Neural cell (in vitro differentiated cells): Measurements from ENCODE around the gene IL20RA. TPM values are rescaled to one million over a fixed set of nuclear protein-coding genes. Genes with fewer than 3 reads are reported as not detected.

Source experiments
- H2AFZ ChIP-seq: fragments of 200-600, 300-800 bp; sonication (generic), shearing (Covaris generic); 2 replicates; pipeline ENCODE4 v1.6.0; 2014; ENCODE audit warnings: low read depth, mild to moderate bottlenecking, antibody characterized with exemption, low read length, moderate library complexity
- H3F3A ChIP-seq: fragments of 200-600 bp; shearing (Covaris generic); 2 replicates; pipeline ENCODE4 v1.6.1; 2016; ENCODE audit warnings: mild to moderate bottlenecking, moderate library complexity, mixed read lengths, antibody characterized with exemption, low read length; ENCODE audit not compliant: insufficient read depth, poor library complexity, severe bottlenecking
- H3K27ac ChIP-seq: fragments of 200-600, 300-800 bp; sonication (generic), shearing (Covaris generic); 2 replicates; pipeline ENCODE4 v1.5.1; 2014; ENCODE audit warnings: mild to moderate bottlenecking, low read length, moderate library complexity
- H3K27me3 ChIP-seq: fragments of 300-800, 200-600 bp; sonication (generic), shearing (Covaris generic); 2 replicates; pipeline ENCODE4 v1.6.0; 2014; ENCODE audit warnings: mild to moderate bottlenecking, low read depth, low read length, moderate library complexity; ENCODE audit not compliant: insufficient read depth
- H3K36me3 ChIP-seq: fragments of 300-800, 200-600 bp; sonication (generic), shearing (Covaris generic); 2 replicates; pipeline ENCODE4 v1.5.1; 2014; ENCODE audit warnings: mild to moderate bottlenecking, antibody characterized with exemption, low read length, moderate library complexity; ENCODE audit not compliant: insufficient read depth
- H3K4me2 ChIP-seq: fragments of 300-800, 200-600 bp; sonication (generic), shearing (Covaris generic); 2 replicates; pipeline ENCODE4 v1.6.0; 2014; ENCODE audit warnings: mild to moderate bottlenecking, low read length
- H3K4me3 ChIP-seq: fragments of 300-800, 200-600 bp; sonication (generic), shearing (Covaris generic); 2 replicates; pipeline ENCODE4 v1.5.1; 2014; ENCODE audit warnings: mild to moderate bottlenecking, low read length, moderate library complexity
- H3K79me2 ChIP-seq: fragments of 200-600 bp; shearing (Covaris generic); replicated peaks from 2 replicates; pipeline ENCODE4 v1.6.0; 2014; ENCODE audit warnings: mild to moderate bottlenecking, low read length, moderate library complexity; ENCODE audit not compliant: insufficient read depth
- H3K9ac ChIP-seq: fragments of 300-800, 200-600 bp; sonication (generic), shearing (Covaris generic); 2 replicates; pipeline ENCODE4 v1.6.1; 2016; ENCODE audit warnings: mild to moderate bottlenecking, low read length, mixed read lengths
- H3K9me2 ChIP-seq: fragments of 200-600 bp; shearing (Covaris generic); 2 replicates; pipeline ENCODE4 v1.6.1; 2016; ENCODE audit warnings: mild to moderate bottlenecking, low read length, mixed read lengths; ENCODE audit not compliant: insufficient read depth
- H3K9me3 ChIP-seq: fragments of 200-600, 300-800 bp; sonication (generic), shearing (Covaris generic); 2 replicates; pipeline ENCODE4 v1.6.1; 2016; ENCODE audit warnings: mild to moderate bottlenecking, mixed run types, low read length, moderate library complexity, mixed read lengths
- H4K20me1 ChIP-seq: fragments of 200-600 bp; shearing (Covaris generic); 2 replicates; pipeline ENCODE4 v1.6.1; 2016; ENCODE audit warnings: mild to moderate bottlenecking, mixed run types; ENCODE audit not compliant: insufficient read depth
- EP300 ChIP-seq: fragments of 450-650 bp; conservative IDR thresholded peaks from 2 replicates; pipeline ENCODE4 v1.6.1; 2014; ENCODE audit warnings: antibody characterized with exemption, mild to moderate bottlenecking, moderate library complexity; ENCODE audit not compliant: poor library complexity, severe bottlenecking
- EZH2 ChIP-seq: fragments of 200-600, 300-800 bp; shearing (Covaris generic), sonication (generic); IDR thresholded peaks from 2 replicates; pipeline ENCODE4 v1.6.1; 2014; ENCODE audit warnings: antibody characterized with exemption, low read length, borderline replicate concordance, mild to moderate bottlenecking; ENCODE audit not compliant: insufficient read depth, poor library complexity, severe bottlenecking
- MXI1 ChIP-seq: fragments of 450-650 bp; conservative IDR thresholded peaks from 2 replicates; pipeline ENCODE4 v1.6.1; 2014; ENCODE audit warnings: antibody characterized with exemption, mild to moderate bottlenecking; ENCODE audit not compliant: poor library complexity, severe bottlenecking
- POLR2AphosphoS5 ChIP-seq: IDR thresholded peaks from 2 replicates; pipeline ENCODE4 v1.6.1; 2012
- RAD21 ChIP-seq: fragments of 450-650 bp; conservative IDR thresholded peaks from 2 replicates; pipeline ENCODE4 v1.6.1; 2014; ENCODE audit warnings: antibody characterized with exemption, mild to moderate bottlenecking, moderate library complexity
- SMC3 ChIP-seq: fragments of 450-650 bp; conservative IDR thresholded peaks from 2 replicates; pipeline ENCODE4 v1.6.1; 2014; ENCODE audit warnings: antibody characterized with exemption, mild to moderate bottlenecking, moderate library complexity; ENCODE audit not compliant: poor library complexity
- TAF1 ChIP-seq: IDR thresholded peaks from 2 replicates; pipeline ENCODE4 v1.6.1; 2012; ENCODE audit warnings: low read depth
- polyA plus RNA-seq: library from polyadenylated mRNA; depleted of rRNA; stranded (reverse); fragments of >200 nt; gene quantifications from 2 replicates; pipeline ENCODE4 v1.2.3, GENCODE V29; 2014
- TF ChIP-seq, protein P1 (sequence below): fragments of 450-650 bp; IDR thresholded peaks from 2 replicates; pipeline ENCODE4 v1.5.1; 2014; ENCODE audit warnings: antibody characterized with exemption, mild to moderate bottlenecking, moderate library complexity; ENCODE audit not compliant: poor library complexity, severe bottlenecking
- TF ChIP-seq, protein P2 (sequence below): IDR thresholded peaks from 2 replicates; pipeline ENCODE4 v1.6.1; 2012; ENCODE audit warnings: borderline replicate concordance

IL20RA gene
- polyA plus RNA-seq, 1 donor from 2014 or later = not detected

DNA sequence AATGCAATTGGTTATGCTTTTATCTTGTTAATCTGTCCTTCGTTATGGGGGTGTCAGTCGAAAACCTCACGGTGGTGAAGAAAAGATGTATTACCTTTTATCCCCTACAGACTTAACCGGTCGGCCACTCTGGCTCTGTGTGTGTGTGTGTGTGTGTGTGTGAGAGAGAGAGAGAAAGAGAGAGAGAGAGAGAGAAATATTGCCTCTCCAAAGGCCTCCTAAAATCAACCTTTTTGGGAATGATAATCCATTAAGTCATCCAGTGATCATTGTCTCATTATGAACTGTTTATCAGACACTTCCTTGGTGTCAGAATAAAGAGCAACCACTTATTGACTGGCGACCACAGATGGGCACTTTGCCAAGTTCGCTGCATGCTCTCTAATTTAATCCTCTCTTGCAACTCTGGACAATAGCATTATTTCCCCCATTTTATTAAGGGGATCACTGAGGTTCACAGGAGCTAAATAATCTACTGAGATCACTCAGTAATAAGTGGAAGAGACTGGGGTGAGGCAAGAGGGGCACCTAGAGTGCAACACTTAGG lies 92.0 kb downstream of the IL20RA start:
- no peaks in the 10 kb centered on the region for H3F3A ChIP-seq
- no peaks in the 10 kb centered on the region for H3K9me3 ChIP-seq
- H3K4me2 ChIP-seq = no peak overlapping the region
- H4K20me1 ChIP-seq = no peaks in the 10 kb centered on the region
- no peak overlapping the region for H3K27ac ChIP-seq
- H3K36me3 ChIP-seq = no peaks in the 10 kb centered on the region
- no peak overlapping the region for H3K4me3 ChIP-seq
- no peaks in the 10 kb centered on the region for H3K79me2 ChIP-seq
- H2AFZ ChIP-seq = no peak overlapping the region
- H3K9me2 ChIP-seq = no peaks in the 10 kb centered on the region
- TF ChIP-seq EP300 = no peak
- TF ChIP-seq SMC3 = no peak
- TF ChIP-seq, protein P1, sequence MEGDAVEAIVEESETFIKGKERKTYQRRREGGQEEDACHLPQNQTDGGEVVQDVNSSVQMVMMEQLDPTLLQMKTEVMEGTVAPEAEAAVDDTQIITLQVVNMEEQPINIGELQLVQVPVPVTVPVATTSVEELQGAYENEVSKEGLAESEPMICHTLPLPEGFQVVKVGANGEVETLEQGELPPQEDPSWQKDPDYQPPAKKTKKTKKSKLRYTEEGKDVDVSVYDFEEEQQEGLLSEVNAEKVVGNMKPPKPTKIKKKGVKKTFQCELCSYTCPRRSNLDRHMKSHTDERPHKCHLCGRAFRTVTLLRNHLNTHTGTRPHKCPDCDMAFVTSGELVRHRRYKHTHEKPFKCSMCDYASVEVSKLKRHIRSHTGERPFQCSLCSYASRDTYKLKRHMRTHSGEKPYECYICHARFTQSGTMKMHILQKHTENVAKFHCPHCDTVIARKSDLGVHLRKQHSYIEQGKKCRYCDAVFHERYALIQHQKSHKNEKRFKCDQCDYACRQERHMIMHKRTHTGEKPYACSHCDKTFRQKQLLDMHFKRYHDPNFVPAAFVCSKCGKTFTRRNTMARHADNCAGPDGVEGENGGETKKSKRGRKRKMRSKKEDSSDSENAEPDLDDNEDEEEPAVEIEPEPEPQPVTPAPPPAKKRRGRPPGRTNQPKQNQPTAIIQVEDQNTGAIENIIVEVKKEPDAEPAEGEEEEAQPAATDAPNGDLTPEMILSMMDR = no peak
- TF ChIP-seq POLR2AphosphoS5 = no peak
- no peak for TF ChIP-seq RAD21
- no peak for TF ChIP-seq TAF1
- no peak for TF ChIP-seq EZH2
- TF ChIP-seq, protein P2, sequence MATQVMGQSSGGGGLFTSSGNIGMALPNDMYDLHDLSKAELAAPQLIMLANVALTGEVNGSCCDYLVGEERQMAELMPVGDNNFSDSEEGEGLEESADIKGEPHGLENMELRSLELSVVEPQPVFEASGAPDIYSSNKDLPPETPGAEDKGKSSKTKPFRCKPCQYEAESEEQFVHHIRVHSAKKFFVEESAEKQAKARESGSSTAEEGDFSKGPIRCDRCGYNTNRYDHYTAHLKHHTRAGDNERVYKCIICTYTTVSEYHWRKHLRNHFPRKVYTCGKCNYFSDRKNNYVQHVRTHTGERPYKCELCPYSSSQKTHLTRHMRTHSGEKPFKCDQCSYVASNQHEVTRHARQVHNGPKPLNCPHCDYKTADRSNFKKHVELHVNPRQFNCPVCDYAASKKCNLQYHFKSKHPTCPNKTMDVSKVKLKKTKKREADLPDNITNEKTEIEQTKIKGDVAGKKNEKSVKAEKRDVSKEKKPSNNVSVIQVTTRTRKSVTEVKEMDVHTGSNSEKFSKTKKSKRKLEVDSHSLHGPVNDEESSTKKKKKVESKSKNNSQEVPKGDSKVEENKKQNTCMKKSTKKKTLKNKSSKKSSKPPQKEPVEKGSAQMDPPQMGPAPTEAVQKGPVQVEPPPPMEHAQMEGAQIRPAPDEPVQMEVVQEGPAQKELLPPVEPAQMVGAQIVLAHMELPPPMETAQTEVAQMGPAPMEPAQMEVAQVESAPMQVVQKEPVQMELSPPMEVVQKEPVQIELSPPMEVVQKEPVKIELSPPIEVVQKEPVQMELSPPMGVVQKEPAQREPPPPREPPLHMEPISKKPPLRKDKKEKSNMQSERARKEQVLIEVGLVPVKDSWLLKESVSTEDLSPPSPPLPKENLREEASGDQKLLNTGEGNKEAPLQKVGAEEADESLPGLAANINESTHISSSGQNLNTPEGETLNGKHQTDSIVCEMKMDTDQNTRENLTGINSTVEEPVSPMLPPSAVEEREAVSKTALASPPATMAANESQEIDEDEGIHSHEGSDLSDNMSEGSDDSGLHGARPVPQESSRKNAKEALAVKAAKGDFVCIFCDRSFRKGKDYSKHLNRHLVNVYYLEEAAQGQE = no peak
- TF ChIP-seq MXI1 = no peak
- H3K27me3 ChIP-seq = no peaks in the 10 kb centered on the region
- H3K9ac ChIP-seq = no peak overlapping the region

DNA sequence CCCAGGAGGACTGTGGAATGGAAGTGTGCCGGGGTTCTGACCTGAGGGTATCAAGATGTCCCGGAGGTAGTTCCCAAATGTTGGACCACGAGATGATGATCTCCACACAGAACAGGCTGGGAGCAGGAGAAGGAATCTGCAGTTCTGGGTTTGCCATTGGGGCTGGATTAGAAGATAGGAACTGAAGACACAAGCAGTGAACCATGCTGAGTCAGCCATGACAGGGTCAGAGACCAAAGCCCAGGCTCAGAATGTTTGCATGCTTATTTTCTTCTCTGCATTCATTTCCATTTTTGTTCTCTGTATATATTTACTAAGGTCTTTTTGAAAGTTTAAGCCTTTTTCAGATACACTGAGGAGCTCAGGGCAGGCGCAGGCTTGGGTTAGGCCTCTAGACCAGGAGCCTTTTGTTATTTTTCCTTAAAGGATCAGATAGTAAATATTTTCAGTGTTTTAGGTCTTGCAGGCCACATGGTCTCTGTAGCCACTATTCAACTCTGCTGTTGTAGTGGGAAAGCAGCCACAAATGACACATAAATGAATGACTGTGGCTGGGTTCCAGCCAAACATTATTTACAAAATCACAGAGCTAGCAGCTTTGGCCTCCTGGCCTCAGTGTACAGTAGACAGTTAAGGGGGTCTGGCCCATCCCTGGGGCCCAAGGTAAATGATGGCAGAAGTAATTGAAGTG lies 94.2 kb downstream of the IL20RA start:
- no peaks in the 10 kb centered on the region for H4K20me1 ChIP-seq
- no peaks in the 10 kb centered on the region for H3K36me3 ChIP-seq
- no peaks in the 10 kb centered on the region for H3K79me2 ChIP-seq
- no peaks in the 10 kb centered on the region for H3K9me3 ChIP-seq
- H3K27ac ChIP-seq = no peak overlapping the region
- no peak overlapping the region for H3K9ac ChIP-seq
- no peaks in the 10 kb centered on the region for H3F3A ChIP-seq
- H3K4me2 ChIP-seq = no peak overlapping the region
- no peak for TF ChIP-seq TAF1
- TF ChIP-seq, protein P2 = no peak
- H2AFZ ChIP-seq = no peak overlapping the region
- H3K9me2 ChIP-seq = no peaks in the 10 kb centered on the region
- H3K4me3 ChIP-seq = no peak overlapping the region
- peaks cover 3% of the 10 kb centered on the region for H3K27me3 ChIP-seq
